ENCODE results near the gene NLRP1. TPM values are rescaled to one million over a fixed set of nuclear protein-coding genes. Genes with fewer than 3 reads are reported as not detected.
A peak's percentile ranks its signal among the peaks of the same experiment; 100 is the strongest.

NLRP1 gene
- total RNA-seq, 1 donor from 2014 or later: 33.2 TPM

DNA sequence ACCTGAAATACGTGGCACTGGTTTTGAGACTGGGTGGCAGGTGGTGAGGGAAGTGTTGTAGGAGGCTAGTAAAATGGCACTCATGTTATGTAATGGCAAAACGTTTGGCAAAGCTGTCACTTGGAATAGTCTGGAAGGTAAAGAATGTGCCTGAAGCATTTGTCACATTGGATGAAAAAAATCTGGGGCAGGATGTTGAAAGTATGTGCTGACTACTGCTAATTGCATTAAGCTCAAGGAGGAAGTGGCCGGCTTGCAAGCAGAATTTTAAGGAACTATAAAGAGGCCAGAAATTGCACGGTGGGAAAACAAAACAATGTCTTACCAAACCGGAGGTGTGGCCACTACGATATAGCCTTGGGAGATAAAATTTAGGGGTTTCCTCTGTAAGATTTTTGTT is 26.6 kb upstream of the NLRP1 start:
- peak; percentile 80 for ATAC-seq

DNA sequence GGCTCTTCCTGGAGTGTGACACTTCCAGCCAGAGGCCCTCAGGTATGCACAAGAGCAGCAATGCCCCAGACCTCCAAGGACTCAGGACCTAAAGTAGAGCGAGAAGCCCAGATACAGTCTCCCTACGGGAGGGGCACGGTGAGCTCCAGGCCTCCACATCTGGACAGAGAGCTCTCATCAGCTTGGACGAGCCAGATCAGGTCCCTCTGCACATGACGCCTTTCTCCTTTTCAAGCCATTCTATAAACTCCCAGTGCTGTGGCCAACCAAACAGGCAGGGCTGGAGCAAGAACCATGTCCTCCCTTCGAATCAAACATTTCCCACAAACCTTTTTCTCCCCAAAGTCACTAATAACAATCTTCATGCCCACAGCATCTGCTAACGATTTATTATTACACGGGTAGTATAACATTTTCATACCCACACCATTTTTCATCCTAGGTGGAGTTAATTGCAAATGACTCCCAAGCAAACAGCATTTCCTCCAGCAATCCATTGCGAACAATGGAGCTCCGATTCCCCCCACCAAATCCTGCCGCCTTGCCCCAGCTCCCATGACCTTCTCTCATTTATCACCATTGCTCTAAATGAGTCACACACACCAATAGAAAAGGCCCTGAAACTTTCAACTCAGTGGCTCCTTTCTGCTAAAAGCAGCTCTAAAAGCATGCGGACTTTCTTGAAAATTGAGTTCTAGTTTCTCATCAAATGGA is 24.2 kb upstream of the NLRP1 start:
- TF ChIP-seq, protein P1, sequence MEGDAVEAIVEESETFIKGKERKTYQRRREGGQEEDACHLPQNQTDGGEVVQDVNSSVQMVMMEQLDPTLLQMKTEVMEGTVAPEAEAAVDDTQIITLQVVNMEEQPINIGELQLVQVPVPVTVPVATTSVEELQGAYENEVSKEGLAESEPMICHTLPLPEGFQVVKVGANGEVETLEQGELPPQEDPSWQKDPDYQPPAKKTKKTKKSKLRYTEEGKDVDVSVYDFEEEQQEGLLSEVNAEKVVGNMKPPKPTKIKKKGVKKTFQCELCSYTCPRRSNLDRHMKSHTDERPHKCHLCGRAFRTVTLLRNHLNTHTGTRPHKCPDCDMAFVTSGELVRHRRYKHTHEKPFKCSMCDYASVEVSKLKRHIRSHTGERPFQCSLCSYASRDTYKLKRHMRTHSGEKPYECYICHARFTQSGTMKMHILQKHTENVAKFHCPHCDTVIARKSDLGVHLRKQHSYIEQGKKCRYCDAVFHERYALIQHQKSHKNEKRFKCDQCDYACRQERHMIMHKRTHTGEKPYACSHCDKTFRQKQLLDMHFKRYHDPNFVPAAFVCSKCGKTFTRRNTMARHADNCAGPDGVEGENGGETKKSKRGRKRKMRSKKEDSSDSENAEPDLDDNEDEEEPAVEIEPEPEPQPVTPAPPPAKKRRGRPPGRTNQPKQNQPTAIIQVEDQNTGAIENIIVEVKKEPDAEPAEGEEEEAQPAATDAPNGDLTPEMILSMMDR (IDR thresholded peaks at IDR 0.05): no peak
- intact Hi-C loops (cut with DNase I): no loop called here
- DNase-seq (no peak), ATAC-seq (no peak)
- Histone ChIP-seq H3K4me1 (no peaks in the 10 kb centered on the region), H3K9me3 (no peaks in the 10 kb centered on the region), H3K27ac (no peak overlapping the region), H3K36me3 (no peaks in the 10 kb centered on the region), H3K4me3 (no peak overlapping the region), H3K27me3 (peaks cover 3% of the 10 kb centered on the region)

More for the DNA sequence above, 26.6 kb upstream of the NLRP1 start:
- Histone ChIP-seq H3K36me3 (no peaks in the 10 kb centered on the region), H3K4me3 (no peak overlapping the region), H3K27me3 (peaks cover 3% of the 10 kb centered on the region), H3K27ac (no peak overlapping the region), H3K9me3 (no peaks in the 10 kb centered on the region), H3K4me1 (no peaks in the 10 kb centered on the region)
- TF ChIP-seq, protein P1 (IDR thresholded peaks at IDR 0.05): no peak
- DNase-seq: no peak
- intact Hi-C loops (cut with DNase I): no loop called here

DNA sequence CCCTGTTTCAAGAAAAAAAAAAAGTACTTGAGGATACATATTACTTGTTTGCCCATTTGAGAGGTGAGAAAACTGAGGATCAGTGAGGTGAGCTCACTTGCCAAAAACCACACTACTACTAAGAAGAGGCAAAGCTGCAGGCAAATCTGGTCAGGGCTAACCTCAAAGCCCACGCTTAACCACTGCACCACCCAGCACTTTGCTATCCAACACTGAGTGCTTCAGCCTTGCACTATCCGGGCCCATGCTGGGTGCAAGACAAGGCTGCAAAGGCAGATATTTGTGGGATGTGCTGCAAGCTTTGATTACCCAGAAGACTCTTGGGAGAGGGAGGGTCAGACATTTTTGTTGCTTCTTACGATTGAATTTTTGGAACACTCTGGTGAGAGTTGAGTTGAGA is 23.6 kb upstream of the NLRP1 start:
- no peaks in the 10 kb centered on the region for H3K4me1 ChIP-seq
- intact Hi-C loops (cut with DNase I): no loop called here
- no peak for ATAC-seq

DNA sequence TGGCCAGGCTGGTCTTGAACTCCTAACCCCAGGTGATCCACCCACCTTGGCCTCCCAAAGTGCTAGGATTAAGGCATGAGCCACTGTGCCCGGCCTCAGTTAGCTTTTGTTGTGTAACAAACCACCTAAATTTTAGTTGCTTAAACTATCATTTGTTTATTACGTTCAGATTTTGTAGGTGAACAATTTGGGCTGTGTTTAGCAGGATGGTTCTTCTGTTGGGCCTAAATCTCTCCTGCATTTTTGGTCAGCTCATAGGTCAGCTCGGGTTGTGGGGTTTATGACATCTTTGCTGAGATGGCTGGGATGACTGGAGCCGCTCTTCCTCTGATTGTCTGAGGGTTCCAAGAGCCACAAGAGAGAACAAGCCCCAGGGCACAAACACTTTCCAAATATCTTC is 21.1 kb upstream of the NLRP1 start:
- ATAC-seq (no peak), DNase-seq (no peak)
- Histone ChIP-seq H3K4me3 (no peak overlapping the region), H3K36me3 (no peaks in the 10 kb centered on the region), H3K4me1 (no peaks in the 10 kb centered on the region), H3K27ac (no peak overlapping the region), H3K27me3 (peaks cover 15% of the 10 kb centered on the region), H3K9me3 (no peaks in the 10 kb centered on the region)
- intact Hi-C loops (cut with DNase I): no loop called here
- TF ChIP-seq, protein P1 (IDR thresholded peaks at IDR 0.05): no peak

More for the DNA sequence above, 23.6 kb upstream of the NLRP1 start:
- TF ChIP-seq, protein P1 (IDR thresholded peaks at IDR 0.05): no peak
- Histone ChIP-seq H3K36me3 (no peaks in the 10 kb centered on the region), H3K9me3 (no peaks in the 10 kb centered on the region), H3K27ac (no peak overlapping the region), H3K27me3 (peaks cover 8% of the 10 kb centered on the region), H3K4me3 (no peak overlapping the region)
- DNase-seq: no peak

DNA sequence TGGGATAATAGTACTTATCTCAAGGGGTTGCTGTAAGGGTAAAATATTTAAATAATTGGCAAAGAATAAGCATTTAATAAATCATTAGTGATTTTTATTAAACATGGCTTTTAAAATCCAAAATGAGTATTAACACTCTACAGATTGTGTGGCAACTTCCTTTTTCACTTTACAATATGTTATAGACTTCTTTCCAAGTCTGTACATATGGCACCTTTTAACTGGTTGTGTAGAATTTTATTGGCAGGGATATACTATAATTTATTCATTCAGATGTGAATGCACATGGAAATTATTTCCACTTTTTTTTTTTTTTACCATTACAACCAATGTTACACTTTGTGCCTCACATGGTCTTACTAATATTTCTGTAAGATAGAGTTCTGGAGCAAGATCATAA is 15.7 kb upstream of the NLRP1 start:
- TF ChIP-seq, protein P1 (IDR thresholded peaks at IDR 0.05): no peak
- Histone ChIP-seq H3K36me3 (no peaks in the 10 kb centered on the region), H3K4me3 (no peak overlapping the region), H3K27me3 (peaks cover 37% of the 10 kb centered on the region), H3K9me3 (no peaks in the 10 kb centered on the region), H3K4me1 (no peaks in the 10 kb centered on the region), H3K27ac (no peak overlapping the region)
- intact Hi-C loops (cut with DNase I): no loop called here
- ATAC-seq: no peak
- DNase-seq: no peak

Data from upper lobe of right lung (tissue), 1 donor.